GM12878 (cell line): ENCODE results near the gene IGLON5. TPM values are rescaled to one million over a fixed set of nuclear protein-coding genes. Genes with fewer than 3 reads are reported as not detected.

Experiments used
- ATAC-seq: fragments of 200-7000 bp; cut with Tn5 transposase; 3 replicates; pipeline ENCODE4 v1.9.1; 2020; ENCODE audit warnings: mild to moderate bottlenecking, moderate library complexity
- BruUV-seq: library from RNA; stranded (reverse); fragments of 400-500 nt; replicated peaks from 2 replicates; lab custom pipeline; 2021; lab: Mats Ljungman, UMichigan
- CTCF ChIA-PET: fragments of 300-600 bp; sonication (Branson Sonifier 250); formaldehyde crosslinking; extraction: SDS; loops from one replicate; lab custom pipeline; 2021; ENCODE audit warnings: inconsistent platforms; lab: Yijun Ruan, JAX
- POLR2A ChIA-PET: fragments of 350-600 bp; formaldehyde crosslinking; extraction: SDS; loops from one replicate; lab custom pipeline; 2021; ENCODE audit warnings: inconsistent platforms; lab: Charles Lee
- RAD21 ChIA-PET: fragments of 300-600 bp; sonication (Branson Sonifier 250); formaldehyde crosslinking; loops from one replicate; lab custom pipeline; 2023; ENCODE audit warnings: antibody characterized with exemption; ENCODE audit not compliant: unreplicated experiment; lab: Charles Lee
- SMC1A ChIA-PET: fragments of 300-600 bp; sonication (Branson Sonifier 250); formaldehyde crosslinking; loops from one replicate; lab custom pipeline; 2023; ENCODE audit not compliant: unreplicated experiment, uncharacterized antibody; lab: Charles Lee
- DNase-seq: peaks from one replicate; pipeline ENCODE4 v3.0.0-alpha.2; 2011; ENCODE audit warnings: low read depth, low spot score
- FAIRE-seq: peaks from 3 replicates; lab custom pipeline; 2011; peaks lifted over from hg19 to GRCh38; lab: Jason Lieb, UNC
- H2AFZ ChIP-seq: 2 replicates; pipeline ENCODE4 v1.6.0; 2011; ENCODE audit warnings: low read depth, low read length, control low read depth; ENCODE audit not compliant: control insufficient read depth
- H3K27ac ChIP-seq: 2 replicates; pipeline ENCODE4 v1.5.1; 2011; ENCODE audit warnings: control low read depth; ENCODE audit not compliant: control insufficient read depth, insufficient read depth
- H3K27me3 ChIP-seq, 2 experiments: replicated peaks in 1 of 2; 2 replicates each; pipeline versions ENCODE4 v1.6.0 to v1.6.1; 2011; ENCODE audit warnings: low read length in 1 of 2; ENCODE audit not compliant: control insufficient read depth in 2 of 2, insufficient read depth in 2 of 2
- H3K36me3 ChIP-seq, 2 experiments: 2 replicates each; pipeline ENCODE4 v1.5.1; 2011; ENCODE audit warnings: low read length in 1 of 2; ENCODE audit not compliant: control insufficient read depth in 2 of 2, insufficient read depth in 2 of 2
- H3K4me1 ChIP-seq: 2 replicates; pipeline ENCODE4 v1.6.1; 2011; ENCODE audit warnings: mild to moderate bottlenecking, low read length, moderate library complexity, mixed read lengths; ENCODE audit not compliant: control insufficient read depth, insufficient read depth
- H3K4me2 ChIP-seq: 2 replicates; pipeline ENCODE4 v1.6.0; 2011; ENCODE audit warnings: control low read depth; ENCODE audit not compliant: control insufficient read depth, insufficient read depth
- H3K4me3 ChIP-seq: fragments of 200-600 bp; sonication (generic); 2 replicates; pipeline ENCODE4 v1.5.1; 2016
- H3K79me2 ChIP-seq: 2 replicates; pipeline ENCODE4 v1.6.0; 2011; ENCODE audit warnings: low read length; ENCODE audit not compliant: control insufficient read depth, insufficient read depth
- H3K9ac ChIP-seq: 2 replicates; pipeline ENCODE4 v1.8.0; 2011; ENCODE audit warnings: low read length, control low read depth, mixed read lengths; ENCODE audit not compliant: control insufficient read depth, insufficient read depth
- H3K9me3 ChIP-seq: replicated peaks from 3 replicates; pipeline ENCODE4 v1.5.1; 2011; ENCODE audit warnings: mild to moderate bottlenecking, low read length; ENCODE audit not compliant: control insufficient read depth, insufficient read depth
- H4K20me1 ChIP-seq: 2 replicates; pipeline ENCODE4 v1.6.0; 2011; ENCODE audit not compliant: control insufficient read depth, insufficient read depth
- FOXM1 ChIP-seq: IDR thresholded peaks from 2 replicates; pipeline ENCODE4 v1.6.1; 2012; ENCODE audit warnings: low read depth, mild to moderate bottlenecking, inconsistent platforms, low read length, moderate library complexity
- PAX8 ChIP-seq: fragments of 450-650 bp; IDR thresholded peaks from 2 replicates; pipeline ENCODE4 v1.6.1; 2017; ENCODE audit warnings: mild to moderate bottlenecking, moderate library complexity
- WGBS: methylation state at CpG from one replicate; pipeline ENCODE4 v1.1.6; 2016; ENCODE audit warnings: low lambda C conversion rate; ENCODE audit not compliant: insufficient replicate concordance, insufficient coverage; ENCODE audit errors: missing lambda C conversion rate; 5-methylcytosine and 5-hydroxymethylcytosine counted together
- in situ Hi-C: fragments of 300-500 bp; cut with MboI; formaldehyde crosslinking; loops from 9 replicates; pipeline ENCODE4 v1.14.3; 2018; ENCODE audit warnings: mixed read lengths
- intact Hi-C: fragments of 100-400 bp; cut with micrococcal nuclease; formaldehyde crosslinking; loops from one replicate; pipeline ENCODE4 v1.14.2; 2022; ENCODE audit not compliant: unreplicated experiment
- polyA plus RNA-seq, 11 experiments: library from polyadenylated mRNA; depleted of rRNA in 4 of 11; unstranded in 6 of 11; stranded (reverse) in 5 of 11; fragments of >200 nt; fragmentation: Nextera tagmentation in 4 of 11; fragmentation: Illumina TruSeq in 1 of 11; extraction: Ambion mirVana in 4 of 11; extraction: Trizol in 1 of 11; gene quantifications; 1 replicate in 1 of 11; 2 replicates in 10 of 11; pipeline versions ENCODE4 v1.2.1 to v1.2.3, GENCODE V29; 2011 to 2016; ENCODE audit warnings: inconsistent platforms in 2 of 11, missing spikeins in 2 of 11, low read depth in 1 of 11
- total RNA-seq, 4 experiments: library from RNA; depleted of rRNA in 3 of 4; stranded (reverse); fragments of >200 nt in 3 of 4; fragmentation: Illumina TruSeq in 1 of 4; extraction: Trizol in 1 of 4; gene quantifications; 2 replicates each; pipeline versions ENCODE4 v1.2.1 to v1.2.3, GENCODE V29; 2013 to 2021
- TF ChIP-seq, protein P1 (sequence below): fragments of 450-650 bp; IDR thresholded peaks from 2 replicates; pipeline ENCODE4 v1.6.1; 2017; ENCODE audit warnings: antibody characterized with exemption, mild to moderate bottlenecking, moderate library complexity
- TF ChIP-seq, protein P2 (sequence below): IDR thresholded peaks from 2 replicates; pipeline ENCODE4 v1.6.1; 2011; ENCODE audit warnings: mild to moderate bottlenecking, low read depth, low read length, moderate library complexity; ENCODE audit not compliant: insufficient replicate concordance

Gene IGLON5
- total and polyA plus RNA-seq, 10 of the 15 experiments (the other 5 are each of a cell fraction or from before 2014, with no cell fraction given), result not detected

DNA sequence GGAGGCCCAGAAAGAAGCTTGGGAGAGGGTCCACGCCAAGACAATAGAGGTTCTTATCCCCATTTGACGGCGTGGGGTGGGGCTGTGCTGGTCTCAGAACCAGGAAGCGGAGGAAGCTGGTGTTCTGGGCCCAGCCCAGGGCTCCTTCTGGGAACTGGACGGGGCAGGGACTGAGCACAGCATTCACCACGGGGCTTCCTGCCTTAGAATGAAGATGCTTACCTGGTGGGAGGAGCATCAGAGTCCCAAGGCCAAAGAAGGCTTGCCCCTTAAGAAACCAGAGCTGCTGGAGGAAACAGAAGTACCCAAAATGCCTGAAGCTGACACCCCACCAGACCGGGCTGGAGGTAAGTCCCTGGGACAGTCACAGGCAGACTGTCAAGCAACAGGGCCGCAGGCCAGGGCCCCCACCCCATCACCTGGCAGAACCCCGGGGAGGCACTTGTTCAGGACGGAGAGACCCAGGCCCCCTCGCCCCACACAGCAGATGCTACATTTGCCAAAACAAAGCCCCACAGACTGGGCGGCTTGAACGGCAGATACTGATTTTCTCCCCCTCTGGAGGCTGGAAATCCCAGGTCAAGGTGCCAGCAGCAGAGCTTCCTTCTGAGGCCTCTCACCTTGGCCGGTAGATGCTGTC is 17.8 kb upstream of the IGLON5 start:
- WGBS, result 37% methylated on average over 13 of the region's 14 CpGs

More for the DNA sequence above, 17.8 kb upstream of the IGLON5 start:
- no peaks in the 10 kb centered on the region for H4K20me1 ChIP-seq
- H3K9me3 ChIP-seq, result no peaks in the 10 kb centered on the region
- no peak for TF ChIP-seq FOXM1
- TF ChIP-seq, protein P1, sequence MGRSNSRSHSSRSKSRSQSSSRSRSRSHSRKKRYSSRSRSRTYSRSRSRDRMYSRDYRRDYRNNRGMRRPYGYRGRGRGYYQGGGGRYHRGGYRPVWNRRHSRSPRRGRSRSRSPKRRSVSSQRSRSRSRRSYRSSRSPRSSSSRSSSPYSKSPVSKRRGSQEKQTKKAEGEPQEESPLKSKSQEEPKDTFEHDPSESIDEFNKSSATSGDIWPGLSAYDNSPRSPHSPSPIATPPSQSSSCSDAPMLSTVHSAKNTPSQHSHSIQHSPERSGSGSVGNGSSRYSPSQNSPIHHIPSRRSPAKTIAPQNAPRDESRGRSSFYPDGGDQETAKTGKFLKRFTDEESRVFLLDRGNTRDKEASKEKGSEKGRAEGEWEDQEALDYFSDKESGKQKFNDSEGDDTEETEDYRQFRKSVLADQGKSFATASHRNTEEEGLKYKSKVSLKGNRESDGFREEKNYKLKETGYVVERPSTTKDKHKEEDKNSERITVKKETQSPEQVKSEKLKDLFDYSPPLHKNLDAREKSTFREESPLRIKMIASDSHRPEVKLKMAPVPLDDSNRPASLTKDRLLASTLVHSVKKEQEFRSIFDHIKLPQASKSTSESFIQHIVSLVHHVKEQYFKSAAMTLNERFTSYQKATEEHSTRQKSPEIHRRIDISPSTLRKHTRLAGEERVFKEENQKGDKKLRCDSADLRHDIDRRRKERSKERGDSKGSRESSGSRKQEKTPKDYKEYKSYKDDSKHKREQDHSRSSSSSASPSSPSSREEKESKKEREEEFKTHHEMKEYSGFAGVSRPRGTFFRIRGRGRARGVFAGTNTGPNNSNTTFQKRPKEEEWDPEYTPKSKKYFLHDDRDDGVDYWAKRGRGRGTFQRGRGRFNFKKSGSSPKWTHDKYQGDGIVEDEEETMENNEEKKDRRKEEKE, result no peak
- TF ChIP-seq, protein P2, sequence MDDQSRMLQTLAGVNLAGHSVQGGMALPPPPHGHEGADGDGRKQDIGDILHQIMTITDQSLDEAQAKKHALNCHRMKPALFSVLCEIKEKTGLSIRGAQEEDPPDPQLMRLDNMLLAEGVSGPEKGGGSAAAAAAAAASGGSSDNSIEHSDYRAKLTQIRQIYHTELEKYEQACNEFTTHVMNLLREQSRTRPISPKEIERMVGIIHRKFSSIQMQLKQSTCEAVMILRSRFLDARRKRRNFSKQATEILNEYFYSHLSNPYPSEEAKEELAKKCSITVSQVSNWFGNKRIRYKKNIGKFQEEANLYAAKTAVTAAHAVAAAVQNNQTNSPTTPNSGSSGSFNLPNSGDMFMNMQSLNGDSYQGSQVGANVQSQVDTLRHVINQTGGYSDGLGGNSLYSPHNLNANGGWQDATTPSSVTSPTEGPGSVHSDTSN, result no peak
- TF ChIP-seq PAX8, result no peak
- ChIA-PET RAD21 (no interaction called here), POLR2A (no interaction called here), SMC1A (no interaction called here), CTCF (interaction anchor here (0.5 kb wide), 1 partner anchor 359 kb away, joined by 3 read pairs; no protein-coding TSS in a partner anchor)
- no TSS peak for BruUV-seq
- ATAC-seq, result no peak
- H3K4me3 ChIP-seq, result no peak overlapping the region
- H3K27me3 ChIP-seq, result peaks cover 0 to 2% of the 10 kb centered on the region in 2 experiments; a peak in 2 of 4 replicates
- DNase-seq, result no peak
- H3K4me2 ChIP-seq, result no peak overlapping the region
- H3K27ac ChIP-seq, result no peak overlapping the region
- H3K9ac ChIP-seq, result no peak overlapping the region
- H3K36me3 ChIP-seq, result no peaks in the 10 kb centered on the region
- intact Hi-C loops, result no loop called here
- no peak overlapping the region for H2AFZ ChIP-seq
- no peak for FAIRE-seq
- in situ Hi-C loops, result no loop called here
- no peaks in the 10 kb centered on the region for H3K79me2 ChIP-seq
- H3K4me1 ChIP-seq, result no peaks in the 10 kb centered on the region
